Suppressor macrophage (primary cell): ENCODE measurements around the gene SLC26A11.
A peak's percentile ranks its signal among the peaks of the same experiment; 100 is the strongest.

Source experiments
- DNase-seq, 4 experiments: peaks; one replicate each; pipeline ENCODE4 v3.0.0-alpha.2; 2020 to 2022

Gene SLC26A11

GRCh38 chr17:80196652-80197051 is 23.6 kb upstream of the SLC26A11 start:
- DNase-seq: peak in 2 of 4 experiments; percentile 30 to 35

- DNase-seq: no peak
Measured at GRCh38 chr17:80198144-80198661, 22.0 kb upstream of the SLC26A11 start.

- peak in 3 of 4 experiments; percentile 34 to 47 (median 34) for DNase-seq
Measured at GRCh38 chr17:80199295-80199694, 20.9 kb upstream of the SLC26A11 start.

GRCh38 chr17:80201446-80201845 is 18.8 kb upstream of the SLC26A11 start:
- no peak for DNase-seq

- no peak for DNase-seq
Measured at GRCh38 chr17:80202197-80202596, 18.0 kb upstream of the SLC26A11 start.

- DNase-seq: no peak
Measured at GRCh38 chr17:80203471-80203963, 16.7 kb upstream of the SLC26A11 start.

- DNase-seq: no peak
Measured at GRCh38 chr17:80204626-80205468, 15.4 kb upstream of the SLC26A11 start.

GRCh38 chr17:80205811-80206210 is 14.4 kb upstream of the SLC26A11 start:
- no peak for DNase-seq

GRCh38 chr17:80208050-80208449 is 12.2 kb upstream of the SLC26A11 start:
- DNase-seq: no peak

GRCh38 chr17:80209765-80210164 is 10.5 kb upstream of the SLC26A11 start:
- DNase-seq: no peak

- DNase-seq: no peak
Measured at GRCh38 chr17:80210348-80211108, 9.7 kb upstream of the SLC26A11 start.

GRCh38 chr17:80212109-80212508 is 8.1 kb upstream of the SLC26A11 start:
- DNase-seq: no peak

GRCh38 chr17:80212511-80212910 is 7.7 kb upstream of the SLC26A11 start:
- DNase-seq: peak; percentile 40 to 64 (median 61)

- peak; percentile 87 to 94 (median 92) for DNase-seq
Measured at GRCh38 chr17:80212962-80213642, 7.1 kb upstream of the SLC26A11 start.

- no peak for DNase-seq
Measured at GRCh38 chr17:80213643-80213975, 6.6 kb upstream of the SLC26A11 start.

GRCh38 chr17:80214012-80214877 is 6.0 kb upstream of the SLC26A11 start:
- no peak for DNase-seq

- DNase-seq: no peak
Measured at GRCh38 chr17:80214878-80215210, 5.4 kb upstream of the SLC26A11 start.

GRCh38 chr17:80216473-80217456 is 3.5 kb upstream of the SLC26A11 start:
- no peak for DNase-seq

GRCh38 chr17:80217703-80218362 is 2.4 kb upstream of the SLC26A11 start:
- DNase-seq: no peak

- no peak for DNase-seq
Measured at GRCh38 chr17:80218391-80218790, 1.8 kb upstream of the SLC26A11 start.
